M059J (cell line): Measurements from ENCODE around the gene SLC25A20. TPM values are rescaled to one million over a fixed set of nuclear protein-coding genes. Genes with fewer than 3 reads are reported as not detected.
A peak's percentile ranks its signal among the peaks of the same experiment; 100 is the strongest.
"Not testable (repeated sequence)": the region's sequence is repeated elsewhere in the genome, so short reads cannot be mapped to it uniquely, and the experiment has no call there.

ENCODE experiments used
- DNase-seq: peaks from one replicate; pipeline ENCODE4 v3.0.0-alpha.2; 2012; ENCODE audit warnings: low read depth
- total RNA-seq: library from RNA; depleted of rRNA; stranded (reverse); fragments of >200 nt; shearing (Covaris generic); gene quantifications from 2 replicates; pipeline ENCODE4 v1.2.3, GENCODE V29; 2014; rRNA removed

Gene SLC25A20
- total RNA-seq, 1 experiment from 2014 or later, result 14.5 TPM

GRCh38 chr3:48847053-48847503 is 51.6 kb downstream of the SLC25A20 start:
- peak; percentile 78 for DNase-seq

DNA sequence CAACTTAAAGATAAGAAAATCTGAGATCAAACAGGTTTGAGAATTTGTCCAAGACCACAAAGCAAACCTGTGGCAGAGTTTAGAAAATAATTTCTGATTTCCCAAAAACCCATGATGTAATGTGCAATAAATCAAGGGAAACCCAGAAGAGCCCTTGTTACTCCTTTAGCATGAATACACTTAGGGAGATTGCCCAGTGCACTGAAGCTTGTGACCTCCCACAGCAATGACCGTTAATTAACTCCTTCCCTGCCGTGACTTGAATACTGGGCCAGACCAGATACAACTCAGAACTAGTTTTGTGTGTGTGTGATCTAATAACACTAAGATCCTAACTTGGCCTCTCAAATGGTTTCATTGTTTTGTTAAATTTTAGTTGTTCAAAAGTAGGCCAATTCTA is 53.5 kb downstream of the SLC25A20 start:
- DNase-seq, result peak; percentile 10

DNA sequence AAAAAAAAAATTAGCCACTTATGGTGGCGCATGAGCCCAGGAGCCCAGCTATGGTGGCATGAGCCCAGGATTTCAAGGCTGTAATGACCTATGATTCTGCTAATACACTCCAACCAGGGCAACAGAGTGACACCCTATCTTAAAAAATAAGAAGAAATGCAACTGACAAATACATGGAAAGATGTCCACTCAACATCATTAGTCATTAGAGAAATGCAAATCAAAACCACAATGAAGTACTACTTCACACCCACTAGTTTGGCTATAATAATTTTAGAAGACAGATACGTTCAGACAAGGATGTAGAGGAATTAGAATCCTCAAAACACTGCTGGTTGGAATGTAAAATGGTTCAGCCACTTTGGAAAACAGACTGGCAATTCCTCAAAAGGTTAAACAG is 61.5 kb downstream of the SLC25A20 start:
- no peak for DNase-seq

GRCh38 chr3:48835650-48836366 is 62.9 kb downstream of the SLC25A20 start:
- no peak for DNase-seq

DNA sequence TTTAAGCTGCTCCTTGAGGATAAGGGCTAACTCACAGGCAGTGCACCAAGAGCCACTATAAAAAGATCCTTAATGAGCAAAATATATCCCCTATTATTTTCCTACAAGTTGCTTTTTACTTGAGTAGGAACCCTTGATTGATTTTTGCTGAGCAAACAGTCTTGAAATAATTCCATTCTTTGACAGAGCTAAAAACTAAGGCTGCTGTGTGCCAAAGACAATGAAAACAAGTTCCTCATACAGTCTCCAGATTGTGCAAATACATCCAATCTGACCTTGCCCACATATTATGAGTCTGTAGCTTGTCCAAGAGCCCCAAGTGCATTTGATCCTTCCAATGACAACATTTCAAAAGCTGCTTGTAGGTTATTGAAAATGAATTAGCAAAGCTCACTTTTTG is 66.0 kb downstream of the SLC25A20 start:
- DNase-seq, result no peak

- no peak for DNase-seq
Observed at GRCh38 chr3:48830715-48831114, 68.0 kb downstream of the SLC25A20 start.

- not testable (repeated sequence) for DNase-seq
Observed at GRCh38 chr3:48829525-48829924, 69.2 kb downstream of the SLC25A20 start.

DNA sequence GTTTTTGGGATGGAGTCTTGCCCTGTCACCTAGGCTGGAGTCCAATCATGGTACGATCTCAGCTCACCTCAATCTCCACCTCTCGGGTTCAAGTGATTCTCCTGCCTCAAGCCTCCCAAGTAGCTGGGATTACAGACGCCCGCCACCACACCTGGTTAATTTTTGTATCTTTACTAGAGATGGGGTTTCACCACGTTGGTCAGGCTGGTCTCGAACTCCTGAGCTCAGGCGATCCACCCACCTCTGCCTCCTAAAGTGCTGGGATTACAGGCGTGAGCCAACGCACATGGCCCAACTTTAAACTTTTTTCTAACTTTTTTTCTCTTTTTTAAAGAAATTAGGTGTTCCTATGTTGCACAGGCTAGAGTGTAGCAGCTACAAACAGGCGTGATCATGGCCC is 70.8 kb downstream of the SLC25A20 start:
- DNase-seq, result not testable (repeated sequence)

- peak; percentile 73 for DNase-seq
Observed at GRCh38 chr3:48826451-48826850, 72.2 kb downstream of the SLC25A20 start.

GRCh38 chr3:48820612-48821324 is 77.9 kb downstream of the SLC25A20 start:
- DNase-seq, result peak; percentile 37

DNA sequence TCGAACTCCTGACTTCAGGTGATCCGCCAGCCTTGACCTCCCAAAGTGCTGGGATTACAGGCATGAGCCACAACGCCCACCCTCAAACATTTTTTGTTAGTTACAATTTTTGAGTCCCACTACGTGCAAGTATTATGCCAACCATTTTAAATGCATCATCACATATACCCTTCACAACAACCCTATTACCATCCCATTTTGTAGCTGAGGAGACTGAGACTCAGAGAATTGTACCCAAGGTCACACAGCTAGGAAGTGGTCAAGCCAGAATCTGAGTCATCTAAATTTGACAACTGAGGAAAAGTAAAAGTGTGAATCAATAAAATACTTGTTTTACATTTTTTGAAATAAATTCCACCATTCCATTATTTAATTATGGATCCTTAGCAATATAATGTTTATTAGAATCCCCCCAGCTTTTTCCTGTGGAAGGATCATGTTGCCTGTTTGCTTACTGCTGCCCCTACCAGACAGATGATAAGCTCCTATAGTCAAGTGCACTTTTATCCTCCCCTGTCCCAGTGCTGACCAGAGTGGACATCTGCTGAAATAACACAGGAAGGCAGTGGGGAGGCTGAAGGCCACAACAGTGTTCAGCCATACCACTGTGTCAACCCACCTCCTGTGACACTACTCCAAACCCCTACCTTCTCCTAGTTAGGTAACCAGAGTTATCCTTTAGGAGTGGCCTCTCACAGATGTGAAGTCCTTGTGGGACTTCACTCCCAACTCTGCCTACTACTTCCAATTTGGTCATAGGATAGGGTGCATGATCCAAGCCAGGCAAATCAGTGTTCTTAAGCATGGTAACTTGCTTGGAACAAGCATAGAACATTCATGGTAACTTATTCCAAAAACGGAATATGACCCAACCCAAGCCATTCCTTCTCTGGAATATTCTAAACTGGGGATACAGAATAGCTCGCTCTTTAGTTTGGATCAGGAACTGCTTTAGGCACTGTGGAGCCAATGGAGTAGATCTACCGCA is 79.2 kb downstream of the SLC25A20 start:
- no peak for DNase-seq

- no peak for DNase-seq
Observed at GRCh38 chr3:48811524-48811923, 87.2 kb downstream of the SLC25A20 start.

Other genes starting within 250 kb of the SLC25A20 start
- gene CELSR3, start 236.0 kb downstream of the SLC25A20 start, total RNA-seq, result 3.8 and 5.2 TPM in 2 replicates
- 34.2 and 35.4 TPM in 2 replicates for gene NCKIPSD, start 213.0 kb downstream of the SLC25A20 start, total RNA-seq
- 54.1 and 99.4 TPM in 2 replicates for gene IP6K2, start 181.7 kb downstream of the SLC25A20 start, total RNA-seq
- gene PRKAR2A, start 51.0 kb downstream of the SLC25A20 start, total RNA-seq, result 20.4 and 23.5 TPM in 2 replicates
- 88.4 and 94.3 TPM in 2 replicates for gene ARIH2, start 20.0 kb upstream of the SLC25A20 start, total RNA-seq
- gene P4HTM, start 91.4 kb upstream of the SLC25A20 start, total RNA-seq, result 13.3 and 25.7 TPM in 2 replicates
- 27.0 and 39.0 TPM in 2 replicates for gene WDR6, start 108.5 kb upstream of the SLC25A20 start, total RNA-seq
- gene DALRD3, start 119.7 kb upstream of the SLC25A20 start, total RNA-seq, result 23.2 and 23.6 TPM in 2 replicates
- gene NDUFAF3, start 123.2 kb upstream of the SLC25A20 start, total RNA-seq, result 174 and 181 TPM in 2 replicates
- 112 and 119 TPM in 2 replicates for gene IMPDH2, start 130.5 kb upstream of the SLC25A20 start, total RNA-seq
- 44.8 and 62.9 TPM in 2 replicates for gene QRICH1, start 195.2 kb upstream of the SLC25A20 start, total RNA-seq
- gene QARS1, start 205.9 kb upstream of the SLC25A20 start, total RNA-seq, result 129 and 170 TPM in 2 replicates
- gene USP19, start 221.9 kb upstream of the SLC25A20 start, total RNA-seq, result 13.1 and 34.5 TPM in 2 replicates
- 229 and 329 TPM in 2 replicates for gene LAMB2, start 234.2 kb upstream of the SLC25A20 start, total RNA-seq